Fibroblast of pulmonary artery (primary cell): ENCODE data around the gene ANO1.

Source experiments
- DNase-seq: peaks from one replicate; pipeline ENCODE4 v3.0.0-alpha.2; 2010; ENCODE audit warnings: low read depth
- H3K4me3 ChIP-seq: replicated peaks from 2 replicates; pipeline ENCODE4 v1.5.1; 2011; ENCODE audit warnings: low read depth, mild to moderate bottlenecking, control low read depth, low read length, moderate library complexity
- CTCF ChIP-seq: IDR thresholded peaks from 2 replicates; pipeline ENCODE4 v1.5.1; 2011; ENCODE audit warnings: mild to moderate bottlenecking, control low read depth, low read length, inconsistent platforms; ENCODE audit errors: missing control alignments

ANO1 gene

GRCh38 chr11:70183483-70184176 is 105.5 kb downstream of the ANO1 start:
- H3K4me3 ChIP-seq: no peak overlapping the region
- no peak for TF ChIP-seq CTCF
- DNase-seq: no peak

- H3K4me3 ChIP-seq: no peak overlapping the region
- no peak for TF ChIP-seq CTCF
- no peak for DNase-seq
These were observed 106.3 kb downstream of the ANO1 start for GRCh38 chr11:70184396-70184795.

GRCh38 chr11:70185348-70186055 is 107.4 kb downstream of the ANO1 start:
- no peak overlapping the region for H3K4me3 ChIP-seq
- no peak for TF ChIP-seq CTCF
- no peak for DNase-seq

GRCh38 chr11:70186420-70186819 is 108.3 kb downstream of the ANO1 start:
- H3K4me3 ChIP-seq: no peak overlapping the region
- TF ChIP-seq CTCF: no peak

GRCh38 chr11:70186936-70187335 is 108.8 kb downstream of the ANO1 start:
- no peak overlapping the region for H3K4me3 ChIP-seq
- TF ChIP-seq CTCF: no peak
- no peak for DNase-seq

More at GRCh38 chr11:70186420-70186819, 108.3 kb downstream of the ANO1 start:
- no peak for DNase-seq

- no peak for TF ChIP-seq CTCF
- H3K4me3 ChIP-seq: no peak overlapping the region
- DNase-seq: no peak
These were observed 109.7 kb downstream of the ANO1 start for GRCh38 chr11:70187771-70188170.
